H1 (cell line): ENCODE data around the gene RNPEPL1. TPM values are rescaled to one million over a fixed set of nuclear protein-coding genes. Genes with fewer than 3 reads are reported as not detected.

ENCODE experiments used
- ASH2L ChIP-seq: fragments of 200-600, 300-600 bp; sonication (generic); IDR thresholded peaks from one replicate; pipeline ENCODE4 v1.7.1; 2017; ENCODE audit warnings: low read length
- BACH1 ChIP-seq: IDR thresholded peaks from 2 replicates; pipeline ENCODE4 v1.6.1; 2012; ENCODE audit warnings: low read length, improper control_type of control experiment
- CBX8 ChIP-seq: fragments of 300-800, 300-1000 bp; sonication (generic); IDR thresholded peaks from 2 replicates; pipeline ENCODE4 v1.7.1; 2016; ENCODE audit warnings: low read depth, low read length, borderline replicate concordance
- HDAC2 ChIP-seq, 2 experiments: fragments of 300-600 bp in 1 of 2; sonication (generic) in 1 of 2; IDR thresholded peaks; 2 replicates each; pipeline ENCODE4 v1.6.1; 2011 to 2012; ENCODE audit warnings: low read depth in 2 of 2, low read length in 2 of 2, mild to moderate bottlenecking in 2 of 2, moderate library complexity in 2 of 2, borderline replicate concordance in 1 of 2, inconsistent platforms in 1 of 2
- HDAC6 ChIP-seq: IDR thresholded peaks from one replicate; pipeline ENCODE4 v1.7.1; 2012; ENCODE audit warnings: low read depth, mild to moderate bottlenecking, inconsistent platforms, low read length, moderate library complexity
- KDM1A ChIP-seq: fragments of 200-600, 300-600 bp; sonication (generic); IDR thresholded peaks from 2 replicates; pipeline ENCODE4 v1.7.1; 2016; ENCODE audit warnings: mild to moderate bottlenecking, low read length, borderline replicate concordance
- SP2 ChIP-seq: IDR thresholded peaks from 2 replicates; pipeline ENCODE4 v1.6.1; 2012; ENCODE audit warnings: mild to moderate bottlenecking, low read length, inconsistent platforms
- SRF ChIP-seq: IDR thresholded peaks from 2 replicates; pipeline ENCODE4 v1.6.1; 2011; ENCODE audit warnings: mild to moderate bottlenecking, low read depth, low read length, moderate library complexity
- polyA plus RNA-seq, 7 experiments: library from polyadenylated mRNA; depleted of rRNA in 3 of 7; stranded (reverse) in 5 of 7; unstranded in 2 of 7; fragments of >200 nt in 5 of 7; fragments of 200-250 nt in 2 of 7; gene quantifications; 1 replicate in 5 of 7; 2 replicates in 1 of 7; 4 replicates in 1 of 7; pipeline versions ENCODE4 v1.2.1 to v1.2.3, GENCODE V29; 2011 to 2013; ENCODE audit warnings: missing spikeins in 2 of 7, mixed read lengths in 2 of 7
- total RNA-seq: library from RNA; stranded (reverse); fragmentation: NEBNext Ultra II Directional; extraction: Animal tissue kit (Norgen Biotek cat#: 25700); gene quantifications from 2 replicates; pipeline ENCODE4 v1.2.1, GENCODE V29; 2021
- TF ChIP-seq, protein P1 (sequence below): IDR thresholded peaks from 2 replicates; pipeline ENCODE4 v1.6.1; 2012; ENCODE audit warnings: inconsistent platforms

The RNPEPL1 gene
- total and polyA plus RNA-seq, 2 of the 8 experiments (the other 6 are each of a cell fraction or from before 2014, with no cell fraction given) = 9.0 to 11.3 TPM

DNA sequence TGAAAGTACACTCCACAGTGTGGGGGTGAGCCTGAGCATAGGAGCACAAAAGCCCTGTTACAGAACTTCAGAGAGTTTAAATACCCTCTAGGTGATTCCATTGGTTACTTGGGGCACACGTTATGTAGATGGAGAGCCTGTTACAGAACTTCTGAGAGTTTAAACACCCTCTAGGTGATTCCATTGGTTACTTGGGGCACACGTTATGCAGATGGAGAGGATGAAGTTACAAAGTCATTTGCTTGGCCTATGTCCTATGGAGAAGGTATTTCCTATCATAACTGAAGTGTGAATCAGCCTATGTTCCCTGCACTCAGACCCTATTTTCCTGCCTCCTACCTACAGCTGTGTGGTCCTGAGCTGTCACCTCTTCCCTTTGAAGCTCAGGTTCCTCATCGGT, 14.5 kb downstream of the RNPEPL1 start (continued):
- no peak for TF ChIP-seq CBX8
- TF ChIP-seq HDAC6 = no peak
- TF ChIP-seq HDAC2 (IDR thresholded peaks at IDR 0.05; ENCODE audit: borderline replicate concordance in 1 of 2, low read depth in 2 of 2, low read length in 2 of 2) = no peak
- no peak for TF ChIP-seq KDM1A
- TF ChIP-seq BACH1 = no peak
- no peak for TF ChIP-seq ASH2L
- TF ChIP-seq, protein P1, sequence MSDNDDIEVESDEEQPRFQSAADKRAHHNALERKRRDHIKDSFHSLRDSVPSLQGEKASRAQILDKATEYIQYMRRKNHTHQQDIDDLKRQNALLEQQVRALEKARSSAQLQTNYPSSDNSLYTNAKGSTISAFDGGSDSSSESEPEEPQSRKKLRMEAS = no peak
- no peak for TF ChIP-seq SP2
- TF ChIP-seq SRF = no peak
